Ramos (cell line): ENCODE data around the gene CNTN1.

Experiments used
- in situ Hi-C: fragments of 300-500 bp; cut with MboI; formaldehyde crosslinking; loops from one replicate; pipeline ENCODE4 v1.14.3; 2022; ENCODE audit warnings: low sequenced_read_pairs; ENCODE audit not compliant: unreplicated experiment

Gene CNTN1

GRCh38 chr12:40831916-40832315, 139.7 kb downstream of the CNTN1 start:
- in situ Hi-C loops, result no loop called here

GRCh38 chr12:40832668-40833067, 140.4 kb downstream of the CNTN1 start:
- in situ Hi-C loops, result no loop called here

- in situ Hi-C loops, result no loop called here
These were observed 141.6 kb downstream of the CNTN1 start for GRCh38 chr12:40833818-40834217.

- in situ Hi-C loops, result no loop called here
These were observed 142.1 kb downstream of the CNTN1 start for GRCh38 chr12:40834321-40834720.

GRCh38 chr12:40837891-40838429, 145.7 kb downstream of the CNTN1 start:
- in situ Hi-C loops, result no loop called here

- in situ Hi-C loops, result no loop called here
These were observed 151.3 kb downstream of the CNTN1 start for GRCh38 chr12:40843495-40843894.

- in situ Hi-C loops, result no loop called here
These were observed 161.0 kb downstream of the CNTN1 start for GRCh38 chr12:40853221-40853620.

- in situ Hi-C loops, result no loop called here
These were observed 162.4 kb downstream of the CNTN1 start for GRCh38 chr12:40854604-40855003.

- in situ Hi-C loops, result no loop called here
These were observed 172.7 kb downstream of the CNTN1 start for GRCh38 chr12:40864891-40865290.

GRCh38 chr12:40870981-40871380, 178.7 kb downstream of the CNTN1 start:
- in situ Hi-C loops, result no loop called here

GRCh38 chr12:40874868-40875267, 182.6 kb downstream of the CNTN1 start:
- in situ Hi-C loops, result no loop called here

GRCh38 chr12:40889329-40889728, 197.1 kb downstream of the CNTN1 start:
- in situ Hi-C loops, result no loop called here

- in situ Hi-C loops, result no loop called here
These were observed 200.3 kb downstream of the CNTN1 start for GRCh38 chr12:40892528-40892927.

- in situ Hi-C loops, result no loop called here
These were observed 206.3 kb downstream of the CNTN1 start for GRCh38 chr12:40898505-40898904.

GRCh38 chr12:40903040-40903439, 210.8 kb downstream of the CNTN1 start:
- in situ Hi-C loops, result loop anchor here (25.0 kb wide), 2 partner anchors 266 to 716 kb away; no protein-coding TSS in a partner anchor

GRCh38 chr12:40907115-40907527, 214.9 kb downstream of the CNTN1 start:
- in situ Hi-C loops, result loop anchor here (25.0 kb wide), 2 partner anchors 270 to 720 kb away; no protein-coding TSS in a partner anchor

GRCh38 chr12:40911676-40912075, 219.4 kb downstream of the CNTN1 start:
- in situ Hi-C loops, result loop anchor here (25.0 kb wide), 2 partner anchors 274 to 724 kb away; no protein-coding TSS in a partner anchor

- in situ Hi-C loops, result loop anchor here (25.0 kb wide), 2 partner anchors 278 to 728 kb away; no protein-coding TSS in a partner anchor
These were observed 222.9 kb downstream of the CNTN1 start for GRCh38 chr12:40915172-40915571.

- in situ Hi-C loops, result loop anchor here (25.0 kb wide), 2 partner anchors 280 to 730 kb away; no protein-coding TSS in a partner anchor
These were observed 225.3 kb downstream of the CNTN1 start for GRCh38 chr12:40917561-40917960.

GRCh38 chr12:40921563-40922163, 229.4 kb downstream of the CNTN1 start:
- in situ Hi-C loops, result loop anchor here (25.0 kb wide), 2 partner anchors 284 to 734 kb away; no protein-coding TSS in a partner anchor

GRCh38 chr12:40937891-40938290, 245.7 kb downstream of the CNTN1 start:
- in situ Hi-C loops, result no loop called here

GRCh38 chr12:40942326-40942725, 250.1 kb downstream of the CNTN1 start:
- in situ Hi-C loops, result loop anchor here (10.0 kb wide), 1 partner anchor 1082 kb away; no protein-coding TSS in a partner anchor
